GM19099 (cell line): ENCODE data around the gene AIMP1.

ENCODE experiments used
- POLR2A ChIP-seq: IDR thresholded peaks from 3 replicates; pipeline ENCODE4 v1.6.1; 2011; ENCODE audit warnings: low read depth; ENCODE audit not compliant: insufficient read length; ENCODE audit errors: extremely low read depth

Gene AIMP1

GRCh38 chr4:106329041-106329618 is 12.8 kb downstream of the AIMP1 start:
- TF ChIP-seq POLR2A, result no peak

- TF ChIP-seq POLR2A, result no peak
These were observed 16.8 kb downstream of the AIMP1 start for GRCh38 chr4:106333186-106333585.

DNA sequence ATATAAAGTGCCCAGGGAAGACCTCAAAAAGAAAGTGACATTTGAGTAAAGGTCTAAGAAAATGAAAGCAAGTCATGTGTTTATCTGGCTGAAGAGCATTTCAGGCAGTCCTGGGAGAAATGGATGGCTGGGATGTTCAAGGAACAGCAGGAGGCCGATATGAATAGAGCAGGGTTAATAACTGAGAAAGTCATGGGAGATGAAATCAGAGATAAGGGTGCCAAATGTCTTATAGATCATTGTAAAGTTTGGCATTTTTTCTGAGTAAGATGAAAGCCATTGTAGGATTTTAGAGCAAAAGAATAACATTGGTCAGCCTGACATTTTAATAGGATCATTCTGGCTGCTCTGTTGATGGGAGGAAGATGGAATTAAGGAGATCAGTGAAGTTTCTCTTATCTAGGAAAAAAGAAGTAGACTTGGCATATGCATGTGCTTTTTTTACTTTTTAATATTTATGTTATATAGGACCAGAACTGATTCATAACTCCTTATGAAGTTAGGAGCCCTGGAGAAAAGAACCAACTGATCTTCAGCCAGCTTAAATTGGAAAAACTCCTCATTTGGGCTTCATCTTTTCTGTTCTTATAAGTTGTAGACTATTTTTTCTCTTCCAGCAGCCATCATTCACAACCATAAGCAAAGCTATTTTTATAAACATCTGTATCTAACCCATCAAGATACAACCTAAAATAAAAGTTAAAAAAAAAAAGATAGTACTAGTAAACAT is 18.6 kb downstream of the AIMP1 start:
- TF ChIP-seq POLR2A, result no peak

DNA sequence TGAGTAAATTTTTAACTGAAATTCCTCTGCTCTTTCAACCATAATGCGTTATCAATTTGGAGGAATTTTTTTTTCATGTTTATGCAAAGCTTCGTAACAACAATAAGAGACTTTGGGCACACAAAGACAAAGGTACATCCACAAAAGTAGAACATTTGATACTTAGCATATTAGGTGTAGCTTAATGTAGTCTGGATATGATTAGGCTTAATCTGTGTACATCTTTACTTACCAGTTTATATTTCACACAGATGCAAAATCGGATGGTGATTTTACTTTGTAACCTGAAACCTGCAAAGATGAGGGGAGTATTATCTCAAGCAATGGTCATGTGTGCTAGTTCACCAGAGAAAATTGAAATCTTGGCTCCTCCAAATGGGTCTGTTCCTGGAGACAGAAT is 20.3 kb downstream of the AIMP1 start:
- no peak for TF ChIP-seq POLR2A

DNA sequence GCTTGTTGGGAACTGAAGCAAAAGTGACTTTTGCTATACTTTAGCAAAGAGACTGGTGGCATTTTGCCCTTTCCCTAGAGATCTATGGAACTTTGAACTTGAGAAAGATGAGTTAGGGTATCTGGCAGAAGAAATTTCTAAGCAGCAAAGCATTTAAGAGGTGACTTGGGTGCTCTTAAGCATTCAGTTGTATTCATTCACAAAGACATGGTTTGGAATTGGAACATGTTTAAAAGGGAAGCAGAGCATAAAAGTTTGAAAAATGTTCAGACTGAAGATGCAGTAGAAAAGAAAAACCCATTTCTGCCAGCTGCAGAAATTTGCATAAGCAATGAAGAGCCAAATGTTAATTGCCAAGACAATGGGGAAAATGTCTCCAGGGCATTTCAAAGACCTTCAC is 21.6 kb downstream of the AIMP1 start:
- TF ChIP-seq POLR2A, result no peak

DNA sequence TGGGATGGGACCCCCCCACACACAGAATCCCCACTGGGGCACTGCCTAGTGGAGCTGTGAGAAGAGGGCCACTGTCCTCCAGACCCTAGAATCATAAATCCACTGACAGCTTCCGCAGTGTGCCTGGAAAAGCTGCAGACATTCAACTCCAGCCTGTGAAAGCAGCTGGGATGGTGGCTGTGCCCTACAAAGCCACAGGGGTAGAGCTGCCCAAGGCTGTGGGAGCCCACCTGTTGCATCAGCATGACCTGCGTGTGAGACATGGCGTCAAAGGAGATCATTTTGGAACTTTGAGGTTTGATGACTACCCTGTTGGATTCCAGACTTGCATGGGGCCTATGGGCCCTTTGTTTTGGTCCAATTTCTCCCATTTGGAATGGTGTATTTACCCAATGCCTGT is 22.3 kb downstream of the AIMP1 start:
- no peak for TF ChIP-seq POLR2A

DNA sequence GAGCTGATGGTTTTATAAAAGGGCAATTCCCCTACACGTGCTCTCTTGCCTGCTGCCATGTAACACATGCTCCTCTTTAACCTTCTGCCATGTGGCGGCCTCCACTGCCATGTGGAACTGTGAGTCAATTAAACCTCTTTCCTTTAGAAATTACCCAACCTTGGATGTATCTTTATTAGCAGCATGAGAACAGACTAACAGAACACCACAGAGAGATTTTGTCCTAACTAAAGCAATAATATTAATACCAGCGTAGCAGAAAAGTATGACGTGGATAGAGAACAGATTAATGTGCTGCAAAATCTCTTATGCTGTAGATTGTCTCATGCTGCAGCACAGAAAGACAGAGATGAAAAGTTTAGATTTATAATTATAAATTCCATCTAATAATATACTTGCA is 23.1 kb downstream of the AIMP1 start:
- TF ChIP-seq POLR2A, result no peak

DNA sequence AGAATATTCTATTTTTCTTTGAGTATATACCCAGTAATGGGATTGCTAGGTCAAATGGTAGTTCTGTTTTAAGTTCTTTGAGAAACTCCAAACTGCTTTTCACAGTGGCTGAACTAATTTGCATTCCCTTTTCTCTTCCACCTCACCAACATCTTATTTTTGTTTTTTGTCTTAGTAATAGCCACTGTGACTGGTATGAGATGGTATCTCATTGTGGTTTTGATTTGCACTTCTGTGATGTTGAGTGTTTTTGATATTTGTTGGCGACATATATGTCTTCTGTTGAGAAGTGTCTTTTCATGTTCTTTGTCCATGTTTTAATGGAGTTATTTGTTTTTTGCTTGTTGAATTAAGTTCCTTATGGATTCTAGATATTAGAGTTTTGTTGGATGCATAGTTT is 24.4 kb downstream of the AIMP1 start:
- no peak for TF ChIP-seq POLR2A

- no peak for TF ChIP-seq POLR2A
These were observed 27.7 kb downstream of the AIMP1 start for GRCh38 chr4:106343865-106344646.

- TF ChIP-seq POLR2A, result no peak
These were observed 28.3 kb downstream of the AIMP1 start for GRCh38 chr4:106344647-106344970.

- TF ChIP-seq POLR2A, result no peak
These were observed 30.8 kb downstream of the AIMP1 start for GRCh38 chr4:106347167-106347566.

GRCh38 chr4:106351016-106351415 is 34.7 kb downstream of the AIMP1 start:
- no peak for TF ChIP-seq POLR2A

DNA sequence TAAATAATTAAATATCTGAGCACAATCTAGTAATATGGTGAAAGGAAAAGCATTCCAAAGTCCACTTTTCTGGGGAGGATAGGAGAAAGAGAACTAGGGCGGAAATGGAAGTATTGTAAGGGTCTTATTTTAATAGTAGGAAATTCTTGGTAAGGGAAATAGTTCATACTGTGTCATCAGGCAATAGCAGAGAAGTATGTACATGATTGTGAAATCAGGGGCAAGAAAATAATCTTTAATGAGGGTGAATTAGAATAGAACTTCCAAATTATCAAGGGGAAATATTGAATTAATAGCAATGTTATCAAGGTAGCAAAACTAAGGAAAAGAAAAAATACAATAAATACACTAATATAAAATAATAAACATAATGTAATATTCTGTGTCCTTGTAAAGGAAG is 37.4 kb downstream of the AIMP1 start:
- no peak for TF ChIP-seq POLR2A

- TF ChIP-seq POLR2A, result no peak
These were observed 38.8 kb downstream of the AIMP1 start for GRCh38 chr4:106355193-106355592.

GRCh38 chr4:106358899-106359298 is 42.5 kb downstream of the AIMP1 start:
- TF ChIP-seq POLR2A, result no peak

DNA sequence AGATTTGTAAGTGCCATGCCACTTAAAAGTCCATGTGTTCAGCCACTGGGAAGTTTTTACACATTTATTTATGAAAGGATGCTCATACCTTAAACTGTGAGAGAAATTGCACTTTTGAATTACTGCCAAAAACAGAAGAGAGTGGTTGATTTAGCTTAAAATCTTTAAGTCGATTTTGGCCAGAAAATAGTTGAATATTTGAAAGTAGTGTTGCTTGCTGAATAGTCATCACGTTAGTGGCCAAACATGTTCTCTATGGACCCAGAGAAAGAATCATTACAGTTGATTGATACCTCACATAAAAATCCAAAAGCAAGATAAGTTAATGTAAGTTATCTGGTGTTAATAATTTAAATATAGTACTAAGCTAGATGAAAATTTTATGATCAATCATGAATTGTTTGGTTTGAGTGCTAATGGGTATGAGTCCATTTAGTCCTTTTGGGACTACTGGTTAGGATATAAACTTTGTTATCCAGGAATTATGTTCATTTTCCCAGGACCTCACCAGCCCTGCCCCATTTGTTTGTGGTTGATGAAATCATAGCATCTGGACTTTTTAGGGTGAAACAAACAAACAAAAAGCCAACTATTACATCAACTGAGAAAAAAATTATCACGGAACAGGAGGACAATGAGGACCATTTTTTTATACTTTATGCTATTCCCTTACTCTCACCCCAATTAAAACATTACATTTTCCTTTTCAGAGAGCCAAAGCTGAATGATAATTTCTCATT is 45.9 kb downstream of the AIMP1 start:
- no peak for TF ChIP-seq POLR2A

- no peak for TF ChIP-seq POLR2A
These were observed 47.9 kb downstream of the AIMP1 start for GRCh38 chr4:106364282-106364681.
